ENCODE data around the gene CROCC2.
"Not testable (repeated sequence)": the region's sequence is repeated elsewhere in the genome, so short reads cannot be mapped to it uniquely, and the experiment has no call there.

Gene CROCC2

GRCh38 chr2:240966906-240967680 is 61.0 kb downstream of the CROCC2 start:
- no peak for DNase-seq (ENCODE audit: low read depth)

DNA sequence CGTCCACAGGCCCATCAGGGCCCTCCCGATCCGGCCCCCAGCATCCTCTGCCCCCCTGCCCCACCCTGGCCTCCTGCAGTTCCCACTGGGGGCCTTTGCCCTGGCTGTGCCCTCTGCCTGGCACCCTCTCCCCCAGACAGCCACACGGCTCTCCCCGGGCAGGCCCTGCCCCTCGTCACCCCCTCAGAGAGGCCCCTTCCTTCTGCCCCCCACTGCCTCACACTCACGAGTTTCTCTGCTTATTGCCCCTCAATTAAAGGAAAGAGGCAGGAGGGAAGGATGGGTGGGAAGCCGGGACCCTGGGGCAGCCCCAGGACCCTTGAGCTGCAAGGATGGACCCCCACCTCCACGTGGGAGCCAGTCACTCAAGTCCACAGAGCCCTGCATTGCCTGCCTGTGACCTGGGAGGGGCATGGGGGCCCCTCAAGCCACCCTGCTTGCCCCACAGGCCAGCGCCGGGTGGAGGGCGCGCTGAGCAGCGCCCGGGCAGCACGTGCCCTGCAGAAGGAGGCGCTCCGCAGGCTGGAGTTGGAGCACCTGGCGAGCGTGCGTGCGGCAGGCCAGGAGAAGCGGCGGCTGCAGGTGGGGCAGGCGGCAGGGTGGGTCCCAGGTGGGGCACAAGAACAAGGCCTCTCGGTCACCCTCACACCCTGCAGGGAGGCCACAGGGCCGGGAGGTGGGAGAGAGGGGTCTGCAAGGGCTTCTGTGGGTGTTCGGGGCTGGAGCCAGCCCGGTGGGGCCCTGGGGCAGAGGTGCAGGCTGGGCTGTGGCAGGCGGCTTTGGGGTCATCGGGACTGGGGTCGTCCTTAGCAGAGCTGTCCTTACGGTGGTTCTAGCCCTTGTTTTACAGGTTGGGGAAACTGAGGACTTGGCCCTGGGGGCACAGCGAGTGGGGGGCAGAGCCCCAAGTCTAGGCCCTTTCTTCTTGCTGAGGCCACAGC is 61.8 kb downstream of the CROCC2 start:
- no peak for DNase-seq (ENCODE audit: low read depth)

DNA sequence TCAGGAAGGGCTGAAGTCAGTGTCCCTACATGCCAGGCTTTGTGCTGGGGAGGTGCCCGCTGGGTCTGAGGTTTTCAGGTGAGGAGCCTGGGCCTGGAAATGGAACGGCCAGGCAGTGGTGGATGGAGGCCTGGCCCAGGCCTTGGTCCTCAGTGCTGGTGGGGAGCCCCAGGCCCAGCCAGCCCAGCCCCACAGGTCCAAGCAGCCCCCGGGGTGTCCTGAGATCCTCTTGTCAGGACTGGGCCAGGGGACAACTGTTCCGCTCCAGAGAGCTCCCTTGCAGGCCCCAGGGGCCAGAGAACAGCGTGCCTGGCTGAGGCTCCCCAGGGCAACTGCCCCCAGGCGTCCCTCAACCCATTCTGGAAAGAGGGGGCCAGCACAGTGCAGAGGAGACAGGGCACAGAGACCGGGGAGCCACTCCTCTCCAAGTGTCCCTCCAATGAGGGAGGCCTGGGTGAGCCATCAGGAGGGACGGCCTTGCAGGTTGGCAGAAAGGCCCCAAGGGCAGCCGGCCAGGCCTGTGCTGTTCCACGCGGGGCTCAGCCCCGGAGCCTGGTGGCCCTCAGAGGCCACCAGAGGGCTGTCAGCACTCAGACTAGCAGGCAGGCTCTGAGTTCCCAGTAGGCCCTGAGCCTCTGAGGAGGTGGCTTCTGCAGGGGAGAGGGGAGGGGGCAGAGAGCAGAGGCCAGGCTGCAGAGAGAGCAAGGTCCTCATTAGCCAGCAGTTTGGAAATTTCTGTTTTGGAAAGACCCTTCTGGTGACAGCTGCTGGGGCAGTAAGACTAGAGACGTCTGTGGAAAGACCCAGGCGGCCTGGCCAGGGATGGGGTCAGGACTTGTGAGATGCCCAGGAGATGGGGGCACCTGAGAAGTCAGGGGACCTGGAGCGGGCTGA is 62.8 kb downstream of the CROCC2 start:
- DNase-seq (ENCODE audit: low read depth) = no peak

GRCh38 chr2:240970104-240970503 is 64.0 kb downstream of the CROCC2 start:
- no peak for DNase-seq (ENCODE audit: low read depth)

DNA sequence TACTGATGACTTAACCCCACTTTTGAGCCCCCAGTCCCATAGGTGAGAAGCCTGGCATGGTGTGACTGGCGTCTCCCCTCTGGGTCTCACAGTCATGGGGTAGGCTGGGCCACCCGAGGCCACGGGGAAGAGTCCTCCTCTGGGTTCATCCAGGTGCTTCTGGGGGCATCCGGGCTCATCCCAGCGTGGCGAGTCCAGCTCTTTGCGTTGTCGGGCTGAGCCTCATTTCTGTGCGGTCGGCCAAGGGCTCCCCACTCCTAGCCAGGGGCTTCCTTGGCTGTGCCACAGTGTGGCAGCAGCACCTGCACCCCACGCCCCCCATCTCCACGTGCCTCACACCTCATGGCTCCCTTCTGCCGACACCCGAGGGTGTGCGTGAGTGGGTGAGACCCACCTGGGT is 64.7 kb downstream of the CROCC2 start:
- no peak for DNase-seq (ENCODE audit: low read depth)

GRCh38 chr2:240972201-240972600 is 66.1 kb downstream of the CROCC2 start:
- DNase-seq (ENCODE audit: low read depth) = no peak

GRCh38 chr2:240972636-240973521 is 66.7 kb downstream of the CROCC2 start:
- DNase-seq (ENCODE audit: low read depth) = peak; percentile 40

DNA sequence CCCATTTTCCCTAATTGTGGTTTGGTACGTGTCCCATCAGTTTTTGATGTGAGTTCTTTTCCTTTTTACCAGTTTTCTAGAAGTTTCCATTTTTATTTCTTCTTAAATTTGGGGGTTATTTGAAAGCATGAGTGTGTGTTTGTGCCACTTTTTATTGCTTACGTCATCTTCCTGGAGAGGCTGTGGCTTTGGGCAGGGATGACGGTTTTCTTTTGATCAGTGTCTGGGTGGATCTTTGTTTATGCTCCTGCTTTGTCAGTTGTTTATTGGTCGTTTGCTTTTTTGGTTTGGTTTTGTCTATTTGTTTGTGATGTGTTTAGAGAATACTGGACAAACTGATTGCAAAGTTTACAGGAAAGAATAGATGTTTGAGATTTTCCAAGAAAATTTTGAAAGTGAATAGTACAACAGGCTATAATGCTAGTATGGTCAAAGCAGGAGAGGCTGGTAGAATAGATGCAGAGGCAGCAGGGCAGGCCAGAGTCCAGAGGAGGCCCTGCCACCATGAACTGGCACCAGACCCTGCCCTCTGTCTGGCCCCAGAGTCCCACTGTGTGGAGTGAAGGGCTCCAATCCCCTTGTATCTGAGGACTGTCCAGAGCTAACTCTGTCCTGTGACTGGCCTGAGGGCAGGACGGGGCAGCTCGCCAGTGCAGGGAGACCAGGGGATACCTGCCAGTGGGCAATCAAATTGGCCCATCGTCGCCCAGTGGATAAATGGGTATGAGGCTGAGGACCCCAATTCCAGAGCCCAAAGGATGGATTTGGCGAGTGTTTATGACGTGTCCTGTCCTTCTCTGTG is 68.8 kb downstream of the CROCC2 start:
- no peak for DNase-seq (ENCODE audit: low read depth)

- DNase-seq (ENCODE audit: low read depth) = not testable (repeated sequence)
These were observed 69.8 kb downstream of the CROCC2 start for GRCh38 chr2:240975903-240976302.

DNA sequence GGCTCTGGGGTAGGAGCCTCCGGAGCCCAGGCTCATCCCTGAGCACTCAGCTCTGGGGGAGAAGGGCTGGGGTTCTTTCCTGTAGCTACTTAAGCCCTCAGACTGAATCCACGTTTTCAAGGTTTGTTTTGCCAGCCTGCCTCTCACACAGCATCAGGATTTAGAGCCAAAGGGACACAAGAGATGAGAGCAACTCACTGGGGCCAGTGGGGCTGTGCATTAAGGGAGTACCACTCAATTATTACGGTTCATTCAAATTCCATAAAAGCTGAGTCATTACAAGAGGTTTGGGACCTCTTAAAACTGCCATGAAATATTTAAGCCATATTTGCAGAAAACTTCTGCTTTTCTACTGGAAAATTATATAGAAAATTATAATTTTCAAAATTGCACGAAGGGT is 75.1 kb downstream of the CROCC2 start:
- no peak for DNase-seq (ENCODE audit: low read depth)

DNA sequence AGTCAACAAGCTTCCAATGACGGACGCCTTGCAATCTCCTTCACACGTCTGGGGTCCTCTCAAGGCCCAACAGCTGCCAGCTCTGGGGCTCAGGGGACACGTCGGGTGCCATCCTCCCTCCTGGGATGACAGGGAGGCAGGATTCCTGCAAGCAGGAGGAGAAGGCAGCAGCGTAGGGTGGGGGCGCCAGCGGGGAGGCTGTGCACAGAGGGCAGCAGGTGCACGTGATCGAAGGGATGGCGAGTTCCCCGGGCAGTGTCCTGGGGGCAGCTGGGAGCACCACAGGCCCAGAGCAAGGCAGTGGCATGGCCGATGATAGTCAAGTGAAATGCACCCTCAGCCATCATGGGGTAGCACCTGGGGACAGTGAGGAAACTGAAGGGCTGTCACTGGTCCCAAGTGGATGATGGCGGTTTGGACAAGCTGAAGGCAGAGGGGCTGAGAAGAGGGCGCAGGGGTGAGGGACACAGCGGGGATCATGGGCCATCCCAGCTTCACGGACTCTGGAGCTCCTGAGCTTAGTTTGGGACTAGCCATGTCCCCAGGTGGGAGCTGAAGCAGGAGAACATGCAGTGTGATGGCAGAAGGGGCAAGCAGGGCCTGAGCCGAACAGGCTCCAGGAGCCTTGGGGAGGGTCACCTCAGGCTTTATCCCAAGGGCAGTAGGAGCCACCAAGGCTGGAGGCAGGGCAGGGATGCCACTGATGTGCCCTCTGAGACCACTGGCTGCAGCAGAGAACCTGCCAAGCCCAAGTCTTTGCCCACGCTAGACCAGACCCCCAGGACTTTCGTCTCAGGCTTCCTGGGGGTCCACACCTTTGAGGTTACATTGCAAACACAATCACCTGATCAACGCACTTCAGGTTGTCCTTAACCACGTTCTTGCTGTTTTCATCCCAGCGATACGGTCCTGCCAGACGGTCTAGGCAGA is 76.0 kb downstream of the CROCC2 start:
- no peak for DNase-seq (ENCODE audit: low read depth)

DNA sequence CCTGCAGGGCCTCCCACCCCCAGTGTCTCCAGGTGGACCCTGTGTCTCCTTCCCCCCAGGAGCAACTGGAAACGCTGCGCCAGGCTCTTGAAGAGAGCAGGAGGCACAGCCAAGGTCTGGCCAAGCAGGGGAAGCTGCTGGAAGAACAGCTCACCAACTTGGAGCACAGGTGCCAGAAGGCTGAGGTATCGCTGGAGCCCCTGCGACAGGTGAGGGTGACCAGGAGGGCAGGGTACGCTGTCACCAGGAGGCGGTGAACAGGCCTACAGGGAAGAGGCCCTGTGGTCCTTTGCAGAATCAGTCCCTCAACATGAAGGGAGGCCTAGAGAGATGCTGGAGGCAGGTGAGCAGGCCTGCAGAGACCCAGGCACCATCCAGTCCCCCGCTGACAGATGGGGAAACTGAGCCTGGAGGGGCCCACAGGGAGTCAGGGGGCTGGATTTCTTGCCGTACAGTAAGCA is 76.7 kb downstream of the CROCC2 start:
- DNase-seq (ENCODE audit: low read depth) = no peak

GRCh38 chr2:240983361-240983995 is 77.3 kb downstream of the CROCC2 start:
- DNase-seq (ENCODE audit: low read depth) = no peak

- no peak for DNase-seq (ENCODE audit: low read depth)
These were observed 77.9 kb downstream of the CROCC2 start for GRCh38 chr2:240983996-240984498.

GRCh38 chr2:240985881-240986786 is 80.0 kb downstream of the CROCC2 start:
- no peak for DNase-seq (ENCODE audit: low read depth)

DNA sequence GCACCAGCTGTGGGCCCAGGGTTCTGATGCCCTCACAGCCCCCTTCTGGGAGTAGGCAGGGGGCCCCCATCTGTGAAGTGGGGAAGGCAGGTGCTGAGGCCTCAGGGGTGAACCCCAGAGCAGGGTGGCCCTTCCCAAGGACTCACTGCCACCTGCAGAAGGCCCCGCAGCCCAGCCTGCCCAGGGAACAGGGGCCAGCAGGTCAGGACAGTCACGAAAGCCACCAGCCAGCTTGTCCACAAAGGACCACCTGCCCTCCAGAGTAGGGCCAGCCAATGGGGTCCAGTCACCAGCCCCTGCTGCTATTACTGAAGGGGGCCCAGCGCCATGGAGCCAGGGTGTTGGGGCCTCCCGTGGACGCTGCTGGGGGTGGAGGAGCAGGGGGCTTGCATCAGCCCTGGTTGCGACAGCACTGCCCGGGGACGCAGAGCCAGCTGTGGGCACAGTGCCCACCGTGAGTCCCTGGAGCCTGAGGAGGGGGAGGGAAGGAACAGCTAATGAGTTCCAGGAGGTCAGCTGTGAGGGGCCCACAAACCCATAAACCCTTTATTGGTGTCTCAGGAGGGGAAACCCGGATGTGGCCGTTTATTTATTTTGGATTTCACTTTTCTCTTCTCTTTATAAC is 80.8 kb downstream of the CROCC2 start:
- peak; percentile 47 for DNase-seq (ENCODE audit: low read depth)

DNA sequence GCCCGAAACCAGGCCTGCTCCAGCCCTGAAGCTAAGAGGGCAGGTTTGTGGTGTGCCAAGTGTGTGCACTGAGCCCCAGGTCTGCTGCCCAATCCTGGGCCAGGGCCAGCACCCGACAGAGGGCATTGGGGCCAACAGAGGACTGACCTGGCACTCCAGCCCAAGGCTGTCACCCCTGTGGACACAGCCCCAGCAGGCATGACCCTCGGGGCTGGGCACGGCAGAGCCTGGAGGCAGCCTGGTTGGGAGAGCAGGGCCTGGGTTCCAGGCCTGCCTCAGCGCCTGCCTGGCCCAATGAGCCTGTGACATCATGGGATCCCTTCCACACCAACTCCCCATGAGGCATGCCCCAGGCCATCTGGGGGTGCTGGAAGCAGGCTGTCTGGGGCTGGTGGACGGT is 81.5 kb downstream of the CROCC2 start:
- no peak for DNase-seq (ENCODE audit: low read depth)
